Right hindlimb (tissue), 1 donor: ENCODE data around the gene SDHC.
"Not testable (repeated sequence)": the region's sequence is repeated elsewhere in the genome, so short reads cannot be mapped to it uniquely, and the experiment has no call there.

Source experiments
- DNase-seq: peaks from one replicate; pipeline ENCODE4 v3.0.0-alpha.2; 2018

Gene SDHC

DNA sequence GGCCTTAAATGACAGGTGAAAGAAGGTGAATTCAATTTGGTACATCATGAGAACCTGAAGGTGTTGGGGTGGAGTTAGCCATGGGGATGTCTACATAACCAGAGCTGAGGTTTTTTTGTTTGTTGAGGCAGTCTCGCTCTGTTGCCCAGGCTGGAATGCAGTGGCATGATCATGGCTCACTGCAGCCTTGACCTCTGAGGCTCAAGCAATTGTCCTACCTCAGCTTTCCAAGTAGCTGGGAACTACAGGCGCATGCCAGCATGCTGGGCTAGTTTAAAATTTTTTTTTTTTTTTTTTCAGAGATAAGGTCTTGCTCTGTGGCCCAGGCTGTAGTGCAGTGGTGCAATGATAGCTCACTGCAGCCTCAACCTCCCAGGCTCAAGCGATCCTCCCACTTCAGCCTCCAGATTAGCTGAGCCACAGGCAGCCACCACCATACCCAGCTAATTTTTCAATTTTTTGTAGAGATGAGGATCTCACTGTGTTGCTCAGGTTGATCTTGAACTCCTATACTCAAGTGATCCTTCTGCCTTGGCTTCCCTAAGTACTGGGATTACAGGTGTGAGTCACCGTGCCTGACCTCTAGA, 2.5 kb upstream of the SDHC start:
- DNase-seq = no peak

DNA sequence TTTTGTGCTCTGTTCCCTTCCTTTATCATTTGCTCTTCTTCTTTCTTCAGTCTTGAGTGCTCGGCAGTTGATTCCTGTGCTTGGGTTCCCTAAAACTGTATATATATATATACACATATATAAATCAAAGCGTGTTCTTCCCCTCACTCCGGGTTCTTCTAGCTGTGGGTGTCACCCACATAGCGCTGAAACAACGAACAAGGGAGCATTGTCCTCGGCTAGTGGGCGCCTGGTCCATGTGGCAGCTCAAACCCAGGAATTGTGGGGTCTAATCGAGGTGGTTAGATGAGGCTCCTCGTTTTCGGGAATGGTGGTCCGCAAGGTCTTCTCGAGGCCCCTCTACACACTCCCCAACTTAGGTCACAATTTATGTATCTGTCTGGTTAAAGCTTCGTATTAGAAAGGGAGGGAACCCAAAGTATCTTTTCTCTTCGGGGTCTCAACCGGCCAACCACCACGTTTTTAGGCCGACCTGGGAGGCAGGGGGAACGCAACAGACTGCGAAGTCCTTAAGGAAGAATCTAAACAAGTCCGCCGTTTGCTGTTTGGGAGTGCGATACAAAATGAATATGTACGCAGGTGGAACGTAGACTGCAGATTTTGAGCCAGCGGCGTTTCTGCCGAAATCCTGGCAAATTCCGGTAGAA, 504 bp upstream of the SDHC start:
- DNase-seq = no peak

DNA sequence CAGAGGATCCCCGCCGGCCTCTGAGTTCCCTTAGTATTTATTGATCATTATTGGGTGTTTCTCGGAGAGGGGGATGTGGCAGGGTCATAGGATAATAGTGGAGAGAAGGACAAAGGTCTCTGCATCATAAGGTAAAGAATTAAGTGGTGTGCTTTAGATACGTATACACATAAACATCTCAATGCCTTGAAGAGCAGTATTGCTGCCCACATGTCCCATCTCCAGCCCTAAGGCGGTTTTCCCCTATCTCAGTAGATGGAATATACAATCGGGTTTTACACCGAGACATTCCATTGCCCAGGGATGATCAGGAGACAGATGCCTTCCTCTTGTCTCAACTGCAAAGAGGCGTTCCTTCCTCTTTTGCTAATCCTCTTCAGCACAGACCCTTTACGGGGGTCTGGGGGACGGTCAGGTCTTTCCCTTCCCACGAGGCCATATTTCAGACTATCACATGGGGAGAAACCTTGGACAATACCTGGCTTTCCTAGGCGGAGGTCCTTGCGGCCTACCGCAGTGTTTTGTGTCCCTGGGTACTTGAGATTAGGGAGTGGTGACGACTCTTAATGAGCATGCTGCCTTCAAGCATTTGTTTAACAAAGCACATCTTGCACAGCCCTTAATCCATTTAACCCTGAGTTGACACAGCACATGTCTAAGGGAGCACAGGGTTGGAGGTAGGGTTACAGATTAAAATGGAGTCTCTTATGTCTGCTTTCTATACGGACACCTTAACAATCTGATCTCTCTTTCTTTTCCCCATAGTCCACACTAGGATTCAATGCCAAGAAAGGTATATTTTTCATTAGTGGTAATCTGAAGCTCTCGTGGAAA, 1.9 kb downstream of the SDHC start:
- not testable (repeated sequence) for DNase-seq

DNA sequence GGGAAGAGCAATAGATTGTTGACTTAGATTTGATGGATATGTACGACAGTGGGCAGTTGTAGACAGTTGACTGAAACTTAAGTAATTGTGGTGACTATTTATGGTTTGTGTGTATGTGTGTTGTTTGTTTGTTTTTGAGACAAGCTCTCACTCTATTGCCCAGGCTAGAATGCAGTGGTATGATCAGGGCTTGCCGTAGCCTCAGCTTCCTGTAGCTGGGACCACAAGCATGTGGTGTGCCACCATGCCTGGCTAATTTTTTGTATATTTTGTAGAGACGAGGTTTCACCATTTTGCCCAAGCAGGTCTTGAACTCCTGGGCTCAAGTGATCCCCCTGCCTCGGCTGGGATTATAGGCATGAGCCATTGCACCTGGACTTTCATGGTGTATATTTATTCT, 9.8 kb downstream of the SDHC start:
- DNase-seq = no peak

DNA sequence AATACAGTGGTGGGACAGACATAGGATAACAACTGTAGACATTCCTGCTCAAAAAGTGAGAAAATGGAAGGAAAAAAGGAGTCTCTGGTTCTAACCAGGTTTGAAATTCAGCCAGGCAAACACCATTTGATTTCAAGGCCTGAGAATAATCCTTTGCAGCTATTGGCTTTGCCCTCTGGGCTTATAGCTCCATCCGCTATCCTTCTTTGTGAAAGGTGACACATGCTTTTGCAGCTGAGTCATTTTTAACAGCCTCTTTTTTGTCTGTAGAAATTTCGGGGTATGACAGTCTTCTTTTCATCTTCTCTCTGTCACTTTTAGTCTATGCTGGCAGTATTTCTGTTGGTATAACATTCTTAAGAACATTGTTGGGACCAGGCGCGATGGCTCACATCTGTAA, 16.2 kb downstream of the SDHC start:
- DNase-seq = no peak

DNA sequence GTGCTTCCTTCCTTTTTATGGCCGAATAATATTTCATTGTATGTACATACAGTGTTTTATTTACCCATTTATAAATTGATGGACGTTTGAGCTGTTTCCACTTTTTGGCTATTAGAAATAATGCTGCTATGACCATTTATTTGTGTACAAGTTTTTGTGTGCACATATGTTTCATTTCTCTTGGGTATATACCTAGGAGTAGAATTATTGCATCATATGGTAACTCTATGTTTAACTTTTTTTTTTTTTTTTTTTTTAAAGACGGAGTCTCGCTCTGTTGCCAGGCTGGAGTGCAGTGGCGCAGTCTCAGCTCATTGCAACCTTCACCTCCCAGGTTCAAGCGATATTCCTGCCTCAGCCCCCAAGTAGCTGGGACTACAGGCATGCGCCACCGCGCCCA, 19.0 kb downstream of the SDHC start:
- no peak for DNase-seq

DNA sequence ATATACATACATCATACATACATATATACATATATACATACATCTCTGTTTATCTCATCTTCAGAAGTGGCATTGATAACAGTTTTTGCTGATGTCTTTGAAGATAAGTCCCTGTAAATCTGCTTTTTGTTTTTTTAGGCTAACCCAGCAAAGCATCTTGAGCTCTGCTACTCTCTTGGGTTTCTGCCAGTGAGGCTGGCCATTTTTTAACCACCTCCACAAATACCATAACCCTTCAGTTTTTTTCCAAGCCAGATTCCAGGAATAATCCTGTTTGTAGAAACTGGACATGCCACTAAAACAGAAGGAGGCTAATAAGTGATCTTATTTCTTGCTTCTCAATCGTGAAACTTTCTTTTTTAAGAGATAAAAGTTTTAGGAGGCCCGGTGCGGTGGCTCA, 21.6 kb downstream of the SDHC start:
- no peak for DNase-seq

DNA sequence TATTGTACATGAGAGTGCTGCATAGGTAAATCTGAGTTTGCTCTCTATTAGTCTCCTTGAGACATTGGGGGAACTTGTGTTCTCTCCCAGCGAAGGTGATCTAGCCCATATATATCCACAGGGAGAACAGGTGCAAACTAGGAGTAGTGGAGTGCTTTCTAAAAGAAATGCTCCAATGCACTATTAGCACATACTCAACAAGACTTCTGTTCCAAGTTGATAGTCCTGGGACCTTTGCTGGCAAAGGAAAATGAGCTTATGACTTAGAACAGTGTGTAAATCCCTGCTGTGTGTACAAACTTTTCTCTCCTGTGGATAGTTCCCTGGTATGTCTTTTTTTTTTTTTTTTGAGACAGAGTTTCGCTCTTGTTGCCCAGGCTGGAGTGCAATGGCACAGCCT, 28.0 kb downstream of the SDHC start:
- DNase-seq = no peak

DNA sequence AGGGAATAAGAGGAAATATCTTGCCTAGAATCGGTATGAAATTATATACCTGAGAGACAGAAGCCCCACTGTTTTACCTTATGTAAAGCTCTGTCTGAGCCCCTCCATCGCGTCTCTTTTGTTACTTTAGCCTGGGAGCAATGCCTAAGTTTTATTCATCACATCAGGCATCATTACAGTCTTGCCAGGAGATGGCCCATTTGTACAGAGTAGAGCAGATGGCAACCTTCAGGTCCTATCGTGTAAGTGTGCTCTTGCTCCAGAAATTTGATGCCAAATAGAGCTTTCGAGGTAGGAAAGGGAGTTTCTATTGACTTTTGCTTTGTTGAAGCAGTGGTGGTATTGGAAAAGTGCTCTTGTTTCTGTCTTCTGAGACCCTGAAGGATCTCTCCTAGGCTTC, 28.6 kb downstream of the SDHC start:
- no peak for DNase-seq

DNA sequence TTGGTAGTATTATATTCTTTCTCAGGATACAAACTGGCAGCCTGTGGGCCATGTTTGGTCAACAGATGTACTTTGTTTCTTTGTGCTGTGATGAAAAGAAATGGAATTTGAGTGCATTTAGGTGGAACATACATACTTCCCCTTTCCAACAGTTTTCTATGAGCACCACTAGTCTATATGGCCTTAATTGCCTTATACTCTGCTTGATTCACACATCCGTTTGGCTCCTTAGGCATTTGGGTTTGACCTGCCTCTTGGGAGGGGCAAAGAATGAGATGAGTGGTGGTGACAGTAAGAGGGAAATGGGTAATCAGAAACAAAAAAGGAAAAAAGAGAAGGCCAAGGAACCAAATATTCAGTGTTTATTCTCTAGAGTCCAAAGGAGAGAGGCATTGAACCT, 36.5 kb downstream of the SDHC start:
- DNase-seq = no peak

DNA sequence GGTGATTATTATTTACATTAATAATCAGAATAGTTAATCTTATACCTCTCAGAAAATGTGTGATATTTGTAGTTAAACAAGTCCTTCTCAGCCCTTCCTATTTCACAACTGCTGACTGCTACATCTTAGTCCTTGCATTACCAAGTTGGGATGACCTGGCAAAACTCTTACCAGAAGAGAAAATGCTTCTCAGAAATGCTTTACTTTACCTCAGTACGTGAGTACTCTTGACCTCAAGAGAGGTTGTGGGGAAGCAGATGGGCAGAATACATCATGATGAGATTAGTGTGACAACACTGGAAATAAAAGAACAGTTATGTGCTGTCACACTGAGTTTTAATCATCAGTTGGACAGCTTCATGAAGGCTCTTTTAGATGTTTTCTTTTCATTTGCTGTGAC, 37.3 kb downstream of the SDHC start:
- no peak for DNase-seq

DNA sequence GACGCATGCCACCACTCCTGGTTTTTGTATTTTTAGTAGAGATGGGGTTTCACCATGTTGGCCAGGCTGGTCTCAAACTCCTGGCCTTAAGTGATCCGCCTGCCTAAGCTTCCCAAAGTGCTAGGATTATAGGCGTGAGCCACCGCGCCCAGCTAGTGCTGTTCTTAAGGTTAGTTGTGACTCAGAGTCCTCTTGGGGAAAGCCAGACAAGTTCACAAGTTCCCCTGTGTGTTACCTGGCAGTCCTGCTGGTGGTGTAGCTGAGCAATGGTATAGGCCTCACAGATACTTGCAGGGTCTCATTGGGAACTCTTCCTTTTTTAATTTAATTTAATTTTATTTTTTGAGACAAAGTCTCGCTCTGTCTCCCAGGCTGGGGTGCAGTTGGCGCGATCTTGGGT, 42.9 kb downstream of the SDHC start:
- DNase-seq = no peak

DNA sequence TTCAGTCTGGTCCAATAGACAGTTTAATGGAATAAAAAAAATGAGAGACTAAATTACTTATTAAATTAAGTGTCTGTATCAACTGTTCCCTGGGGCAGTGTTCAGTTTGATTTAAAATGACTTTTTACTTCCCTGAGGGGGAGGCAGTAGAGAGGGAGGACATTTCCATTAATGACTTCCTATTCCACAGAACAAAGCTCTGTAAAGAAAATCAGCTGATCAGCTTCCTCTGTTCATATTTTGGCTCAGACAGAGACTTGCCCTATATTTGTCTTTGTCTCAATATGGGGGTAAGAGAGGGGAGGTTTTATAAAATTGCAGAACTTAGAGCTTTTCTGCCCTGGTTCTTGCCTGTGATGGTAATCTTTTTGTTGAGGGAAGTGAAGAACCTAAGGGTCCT, 45.1 kb downstream of the SDHC start:
- DNase-seq = no peak

DNA sequence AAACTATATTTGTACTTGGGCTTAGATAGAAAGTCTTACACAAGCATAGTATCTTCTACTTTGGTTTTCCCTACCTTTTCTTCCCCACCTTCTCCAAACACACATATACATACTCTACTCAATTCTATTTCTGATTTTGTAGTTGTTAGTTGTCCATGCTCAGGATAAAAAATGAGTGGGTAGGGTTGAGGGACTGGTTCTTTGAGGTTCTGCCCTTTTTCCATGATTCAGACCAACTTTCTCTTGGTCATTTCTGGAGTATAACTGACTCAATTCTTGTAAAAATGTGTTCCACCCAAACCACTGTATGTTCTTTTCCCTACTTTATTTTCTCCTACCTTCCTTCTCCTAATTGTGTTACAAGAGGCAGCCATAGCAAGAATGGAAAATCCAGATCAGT, 50.2 kb downstream of the SDHC start:
- DNase-seq = no peak

DNA sequence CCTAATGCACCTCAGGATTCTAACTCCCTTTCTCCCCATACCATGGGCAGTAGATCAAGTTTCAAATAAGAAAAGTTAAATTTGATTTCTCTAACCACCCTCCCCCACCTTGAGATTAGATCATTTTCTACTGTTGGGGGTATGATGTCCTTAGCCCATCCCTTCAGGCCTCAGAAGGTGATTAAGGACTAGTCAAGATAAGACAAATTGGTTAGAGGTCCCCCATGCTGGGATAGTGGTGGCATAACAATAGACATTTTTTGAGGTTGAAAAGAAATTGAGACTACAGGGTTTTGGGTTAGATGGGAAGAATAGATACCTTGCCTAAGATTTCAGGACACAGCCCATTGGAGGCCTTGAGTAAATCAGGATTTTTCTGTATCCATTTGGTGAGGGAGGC, 51.0 kb downstream of the SDHC start:
- no peak for DNase-seq

DNA sequence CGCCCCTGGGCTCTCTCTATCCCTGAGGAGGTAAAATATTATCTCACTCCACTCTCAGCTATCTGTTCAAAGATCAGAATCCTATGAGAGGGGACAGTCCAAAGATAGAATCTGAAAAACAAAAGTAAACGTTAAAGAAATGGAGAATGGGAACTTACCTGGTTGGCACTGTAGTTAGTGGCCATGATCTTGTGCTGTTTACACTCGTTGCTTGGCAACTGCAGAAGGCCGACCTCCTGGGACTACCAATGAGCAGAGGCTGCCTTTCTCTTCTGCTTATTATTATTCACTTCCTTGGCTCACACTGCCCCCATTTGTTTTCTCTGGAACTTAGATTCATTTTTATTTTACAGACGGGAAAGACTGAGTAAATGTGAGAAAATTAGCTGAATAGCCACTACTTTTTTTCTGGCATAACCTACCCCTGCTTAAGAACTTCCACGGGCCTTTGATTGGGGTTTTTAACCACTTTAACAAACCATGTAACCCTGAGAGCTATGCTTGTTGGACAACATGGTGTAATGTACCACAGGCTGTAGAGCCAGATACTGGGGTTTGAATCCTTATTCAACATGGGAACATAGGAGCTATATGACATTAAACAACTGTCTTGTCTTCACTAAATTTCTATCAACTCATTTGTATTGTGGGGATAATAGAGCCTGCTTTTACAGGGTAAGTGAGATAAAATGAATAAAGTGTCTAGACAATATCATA, 53.7 kb downstream of the SDHC start, which contains the start of gene CFAP126:
TSS of gene CFAP126 (minus strand) at position 193 of the 717 bp plus-strand sequence. CDS start at position 185, 8 bp downstream.
- DNase-seq = peak; percentile 52

DNA sequence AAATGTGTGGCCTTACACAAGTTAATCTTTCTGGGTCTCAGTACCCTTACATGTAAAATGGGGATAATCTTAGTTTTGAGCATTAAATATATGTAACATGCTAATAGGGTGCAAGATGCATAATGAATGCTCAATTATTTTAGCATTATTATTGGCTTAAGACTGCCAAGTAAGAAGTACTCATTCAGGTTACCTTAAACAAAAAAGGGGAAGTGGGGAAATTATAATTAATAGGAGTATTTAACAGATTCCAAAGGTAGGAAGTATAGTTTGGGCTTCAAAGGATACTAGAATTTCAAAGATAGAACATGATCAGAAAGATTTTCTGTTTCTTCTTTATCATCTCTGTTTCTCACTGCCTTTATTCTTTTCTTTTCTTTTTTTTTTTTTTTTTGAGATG, 59.3 kb downstream of the SDHC start:
- no peak for DNase-seq

DNA sequence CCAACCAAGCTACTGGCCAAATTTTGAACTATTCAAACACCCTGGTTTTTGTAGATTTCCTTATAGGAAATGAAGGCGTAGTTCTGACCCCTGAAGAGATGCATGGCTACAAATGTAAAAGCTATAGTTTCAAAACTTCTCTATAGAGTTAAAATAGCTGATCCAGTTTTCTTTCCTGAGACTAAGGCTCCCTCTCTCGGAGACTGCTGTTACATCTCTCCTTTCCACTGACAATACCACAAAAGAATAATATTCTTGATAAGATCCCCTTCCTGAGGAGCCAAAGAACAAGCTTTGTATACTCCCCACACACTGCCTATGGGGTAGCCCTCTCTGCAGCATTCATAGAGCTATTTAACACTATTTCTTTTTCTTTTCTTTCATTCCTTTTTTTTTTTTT, 60.2 kb downstream of the SDHC start:
- no peak for DNase-seq

DNA sequence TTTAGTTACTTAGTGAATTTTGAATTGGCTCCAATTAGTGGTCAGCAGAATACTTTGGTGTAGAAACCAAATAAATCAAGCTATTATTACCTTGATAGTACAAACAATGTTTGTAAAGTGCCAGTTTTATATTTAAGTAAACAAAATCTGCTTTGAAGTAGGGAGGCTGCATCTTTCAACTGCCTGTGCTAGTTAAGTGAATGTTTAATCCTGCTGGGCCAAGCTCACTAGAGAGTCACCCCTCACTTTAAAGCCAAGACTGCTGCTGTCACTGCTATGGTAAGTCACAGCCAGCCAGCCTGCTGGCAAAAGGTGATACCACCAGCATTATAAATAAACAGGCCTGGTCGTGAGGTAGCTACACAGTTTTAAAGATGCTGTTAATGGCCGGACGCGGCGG, 63.8 kb downstream of the SDHC start:
- DNase-seq = no peak

DNA sequence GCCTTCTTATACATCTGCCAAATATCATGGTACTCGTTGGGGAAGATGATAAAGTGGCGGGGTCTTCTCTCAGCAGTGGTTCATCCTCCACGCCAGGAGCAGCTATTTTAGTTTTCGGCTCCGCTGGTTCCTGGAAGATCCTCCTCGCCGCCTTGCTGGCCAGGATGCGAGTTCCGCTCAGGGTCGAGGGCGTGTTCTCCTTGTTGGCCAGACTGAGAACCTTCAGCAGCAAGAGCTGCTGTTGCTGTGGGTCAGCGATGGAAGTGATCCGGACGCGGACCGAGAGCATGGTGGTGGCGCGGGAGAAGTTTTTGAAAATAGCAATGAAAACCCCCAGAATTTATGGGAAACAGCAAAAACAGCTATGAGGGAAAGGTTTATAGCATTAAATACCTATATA, 64.9 kb downstream of the SDHC start:
- DNase-seq = no peak

DNA sequence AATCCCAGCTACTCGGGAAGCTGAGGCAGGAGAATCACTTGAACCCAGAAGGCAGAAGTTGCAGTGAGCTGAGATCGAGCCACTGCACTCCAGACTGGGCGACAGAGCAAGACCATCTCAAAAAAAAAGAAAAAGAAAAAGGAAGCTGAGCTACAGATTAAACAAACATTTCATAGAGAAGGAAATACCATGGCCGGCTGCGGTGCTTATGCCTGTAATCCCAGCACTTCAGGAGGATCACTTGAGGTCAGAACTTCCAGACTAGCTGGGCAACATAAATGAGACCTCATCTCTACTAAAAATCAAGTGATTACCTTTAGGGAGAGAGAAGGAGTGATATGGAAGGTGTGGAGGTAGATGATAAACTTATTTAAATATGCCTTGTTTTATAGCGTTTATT, 67.5 kb downstream of the SDHC start:
- DNase-seq = no peak

DNA sequence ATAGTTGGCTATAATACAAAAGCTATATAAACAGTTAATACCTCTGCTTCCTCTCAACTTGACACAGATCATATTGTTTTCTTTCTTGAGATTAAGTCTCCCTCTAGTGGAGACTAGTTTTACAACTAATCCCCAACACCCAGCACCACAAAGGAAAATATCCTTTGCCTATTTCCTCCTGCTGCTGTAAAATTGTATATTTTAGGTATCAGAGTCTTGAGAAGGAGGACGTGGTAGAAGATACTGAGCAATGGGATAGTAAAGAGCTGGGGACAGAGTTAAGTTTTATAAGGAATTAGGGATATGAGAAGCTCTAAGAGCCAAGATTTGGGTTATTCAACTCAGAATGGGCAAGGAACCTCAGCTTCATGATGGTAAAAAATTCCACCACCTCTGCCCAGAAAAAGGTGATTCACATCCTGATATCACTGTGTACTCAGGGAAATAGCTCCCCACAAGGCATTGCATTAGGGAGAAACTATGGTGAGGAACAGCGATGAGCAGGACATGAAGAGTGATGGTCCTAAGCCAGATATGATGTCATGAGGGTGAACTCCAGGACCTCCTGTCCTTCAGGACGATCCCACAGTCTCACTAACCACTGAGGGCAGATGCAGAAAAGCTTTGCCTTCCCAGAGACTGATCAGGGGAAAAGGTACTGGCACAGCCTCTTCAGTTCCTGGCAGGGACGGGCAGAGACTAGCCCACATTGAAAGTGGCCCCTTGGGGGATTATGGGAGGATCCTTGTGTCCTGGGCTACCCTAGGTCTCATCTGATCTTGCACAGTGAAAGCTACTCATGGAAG, 68.2 kb downstream of the SDHC start:
- no peak for DNase-seq

DNA sequence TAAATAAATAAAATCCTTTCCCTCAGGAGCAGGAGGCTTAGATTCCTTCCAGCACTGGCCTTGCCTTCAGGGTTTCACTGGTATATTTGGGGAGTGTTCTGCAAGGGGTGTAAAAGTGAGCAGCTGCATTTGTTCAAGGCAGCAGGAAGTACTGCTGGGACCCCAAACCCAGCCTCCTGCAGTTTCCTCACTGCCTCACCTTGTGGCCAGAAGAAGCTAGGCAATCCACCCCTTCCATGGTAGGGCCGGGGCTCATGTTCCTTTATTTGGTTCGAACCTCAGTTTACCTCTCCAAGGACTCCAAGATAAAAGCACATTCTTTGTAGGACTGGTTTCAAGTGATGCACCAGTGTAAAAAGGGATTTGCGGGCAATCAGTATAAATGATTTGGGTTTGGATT, 74.5 kb downstream of the SDHC start:
- DNase-seq = no peak
